ENCODE results near the gene DGCR2.

GRCh38 chr22:19088866-19089595 is 33.2 kb downstream of the DGCR2 start:
- TF ChIP-seq CTCF (conservative IDR thresholded peaks at IDR 0.05; ENCODE audit: low read depth, low read length) (no peak), EZH2 (IDR thresholded peaks at IDR 0.05; ENCODE audit: borderline replicate concordance, low read depth, low read length, poor library complexity, severe bottlenecking) (no peak)
